LNCaP clone FGC (cell line): ENCODE results near the gene UBE2J1.

ENCODE experiments used
- DNase-seq: peaks from one replicate; pipeline ENCODE4 v3.0.0-alpha.2; 2011; ENCODE audit warnings: low read depth
- H3K4me3 ChIP-seq: 2 replicates; pipeline ENCODE4 v1.5.1; 2011; ENCODE audit warnings: mild to moderate bottlenecking, low read depth, low read length, control low read depth
- TF ChIP-seq, protein P1 (sequence below): IDR thresholded peaks from 2 replicates; pipeline ENCODE4 v1.5.1; 2012; ENCODE audit warnings: mild to moderate bottlenecking; ENCODE audit not compliant: control insufficient read depth, insufficient read depth; ENCODE audit errors: extremely low read depth

Gene UBE2J1

DNA sequence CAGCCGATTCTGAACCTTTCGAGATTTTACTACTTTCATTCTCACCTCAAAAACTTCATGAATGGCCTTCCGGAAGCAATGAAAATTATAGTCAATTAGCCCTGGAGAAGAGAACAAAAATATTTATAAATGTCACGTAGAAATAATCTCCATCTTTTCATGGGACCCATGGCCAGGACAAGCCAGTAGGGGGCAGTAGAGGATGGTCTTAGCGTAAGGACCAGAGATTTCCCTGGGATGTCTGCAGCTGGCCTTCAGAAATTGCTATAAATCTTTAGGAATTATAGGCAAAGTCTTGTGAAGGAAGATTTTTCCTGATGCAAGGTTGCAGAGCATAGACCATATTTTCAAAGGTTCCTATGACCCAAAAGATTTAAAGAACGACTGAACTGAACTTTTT is 15.6 kb upstream of the UBE2J1 start:
- TF ChIP-seq, protein P1, sequence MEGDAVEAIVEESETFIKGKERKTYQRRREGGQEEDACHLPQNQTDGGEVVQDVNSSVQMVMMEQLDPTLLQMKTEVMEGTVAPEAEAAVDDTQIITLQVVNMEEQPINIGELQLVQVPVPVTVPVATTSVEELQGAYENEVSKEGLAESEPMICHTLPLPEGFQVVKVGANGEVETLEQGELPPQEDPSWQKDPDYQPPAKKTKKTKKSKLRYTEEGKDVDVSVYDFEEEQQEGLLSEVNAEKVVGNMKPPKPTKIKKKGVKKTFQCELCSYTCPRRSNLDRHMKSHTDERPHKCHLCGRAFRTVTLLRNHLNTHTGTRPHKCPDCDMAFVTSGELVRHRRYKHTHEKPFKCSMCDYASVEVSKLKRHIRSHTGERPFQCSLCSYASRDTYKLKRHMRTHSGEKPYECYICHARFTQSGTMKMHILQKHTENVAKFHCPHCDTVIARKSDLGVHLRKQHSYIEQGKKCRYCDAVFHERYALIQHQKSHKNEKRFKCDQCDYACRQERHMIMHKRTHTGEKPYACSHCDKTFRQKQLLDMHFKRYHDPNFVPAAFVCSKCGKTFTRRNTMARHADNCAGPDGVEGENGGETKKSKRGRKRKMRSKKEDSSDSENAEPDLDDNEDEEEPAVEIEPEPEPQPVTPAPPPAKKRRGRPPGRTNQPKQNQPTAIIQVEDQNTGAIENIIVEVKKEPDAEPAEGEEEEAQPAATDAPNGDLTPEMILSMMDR: peak; percentile 59
- DNase-seq: no peak
- no peak overlapping the region for H3K4me3 ChIP-seq

DNA sequence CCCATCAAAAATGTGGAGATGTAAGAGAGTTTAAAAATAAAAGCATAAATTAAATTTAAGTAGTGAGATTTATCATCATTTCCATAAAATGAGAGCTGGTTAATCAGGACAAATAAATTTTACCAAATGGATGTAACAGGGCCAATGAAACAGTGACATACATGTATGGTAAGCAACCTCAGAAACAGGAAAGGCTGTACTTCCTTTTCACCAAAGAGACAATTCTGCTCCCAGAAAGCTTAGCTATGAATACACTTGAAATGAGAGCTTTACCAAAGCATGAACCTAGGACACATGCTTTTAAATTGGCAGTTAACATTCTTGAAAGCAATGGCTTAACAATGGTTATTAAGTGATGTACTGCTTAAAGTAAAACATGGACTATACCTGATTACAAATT is 12.1 kb upstream of the UBE2J1 start:
- TF ChIP-seq, protein P1: no peak
- DNase-seq: no peak
- no peak overlapping the region for H3K4me3 ChIP-seq

DNA sequence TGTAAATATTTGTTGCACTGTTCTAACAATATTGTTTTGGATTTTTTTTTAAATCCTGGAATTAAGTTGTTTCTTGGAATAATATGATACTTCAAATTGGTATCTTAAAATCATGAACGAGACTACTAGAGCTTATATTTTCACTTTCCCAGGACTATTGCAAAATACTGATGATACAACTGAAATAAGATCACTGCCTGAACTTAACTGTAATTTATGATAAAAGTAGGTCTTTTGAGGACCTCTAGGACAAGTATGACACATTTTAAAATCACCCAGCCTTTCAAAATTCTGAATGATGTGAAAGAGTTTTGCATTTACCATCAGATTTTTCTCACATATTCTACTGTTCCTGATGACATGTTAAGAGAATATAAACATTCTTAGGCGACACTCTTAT is 8.6 kb upstream of the UBE2J1 start:
- no peak for DNase-seq
- H3K4me3 ChIP-seq: no peak overlapping the region
- TF ChIP-seq, protein P1: no peak

DNA sequence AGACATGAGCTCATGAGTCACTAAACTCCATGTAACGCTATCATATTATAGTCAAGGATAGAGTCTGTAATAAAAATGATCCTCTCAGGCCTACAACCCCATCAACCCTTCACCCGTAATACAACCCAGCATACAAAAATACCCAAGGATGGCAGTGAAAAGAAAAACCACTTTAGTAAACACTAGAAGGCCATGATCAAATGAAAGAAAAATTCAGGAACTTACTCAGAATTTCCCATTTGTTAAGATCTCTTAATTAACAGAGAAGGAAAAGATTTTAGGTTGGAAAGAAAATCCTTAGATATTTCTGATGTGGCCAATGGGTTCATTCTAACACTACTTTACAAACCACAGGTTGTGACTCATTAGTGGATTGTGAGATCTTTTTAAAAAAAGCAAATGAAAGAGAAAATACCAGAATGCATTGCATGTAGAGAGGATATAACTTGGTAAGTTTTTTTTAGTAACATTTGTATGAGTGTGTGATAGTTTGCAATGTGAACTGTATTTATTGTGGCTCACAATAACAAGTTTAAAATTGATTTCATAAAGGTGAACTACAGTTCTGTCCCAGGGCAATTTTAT is 8.0 kb upstream of the UBE2J1 start:
- TF ChIP-seq, protein P1: no peak
- DNase-seq: no peak
- H3K4me3 ChIP-seq: no peak overlapping the region

DNA sequence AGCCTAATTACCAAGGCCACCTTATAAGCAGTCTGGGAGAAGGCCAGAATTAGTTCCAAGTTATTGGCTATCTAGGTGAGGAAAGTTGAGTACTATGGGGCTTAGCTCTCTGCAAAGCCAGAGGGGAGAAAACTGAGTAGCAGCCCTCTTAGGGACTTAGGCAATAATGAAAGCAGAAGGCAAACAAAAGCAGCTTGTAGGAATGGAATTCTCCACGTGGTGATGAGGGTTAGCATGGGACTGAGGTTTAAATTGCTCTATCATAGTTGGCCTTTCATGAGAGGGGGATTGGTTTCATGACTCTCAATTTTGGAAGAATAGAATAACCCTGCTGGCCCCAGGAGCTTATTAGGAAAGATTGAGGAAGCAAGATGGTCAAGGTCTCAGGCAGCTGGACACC is 7.0 kb upstream of the UBE2J1 start:
- TF ChIP-seq, protein P1: no peak

DNA sequence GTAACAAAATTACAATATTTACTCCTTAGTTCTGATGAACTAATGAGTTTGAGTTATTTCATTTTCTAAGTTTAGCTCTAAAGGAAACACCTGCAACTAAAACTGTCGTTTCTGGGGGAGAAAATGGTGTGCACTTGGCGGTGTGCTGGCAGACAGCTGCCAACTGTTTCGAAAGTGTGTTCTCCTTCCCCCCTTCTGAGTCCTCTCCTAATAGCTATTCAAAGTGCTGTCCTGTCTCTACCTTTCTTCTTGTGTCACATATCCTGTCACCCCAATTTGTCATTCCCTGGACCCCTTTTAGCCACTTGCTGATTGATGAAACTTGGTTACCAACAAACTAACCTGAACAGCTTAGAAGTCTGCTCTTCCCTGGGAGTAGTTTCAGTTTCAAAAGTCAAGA is 4.9 kb upstream of the UBE2J1 start:
- TF ChIP-seq, protein P1: no peak
- DNase-seq: no peak
- no peak overlapping the region for H3K4me3 ChIP-seq

More for the DNA sequence above, 7.0 kb upstream of the UBE2J1 start:
- DNase-seq: no peak
- H3K4me3 ChIP-seq: no peak overlapping the region

DNA sequence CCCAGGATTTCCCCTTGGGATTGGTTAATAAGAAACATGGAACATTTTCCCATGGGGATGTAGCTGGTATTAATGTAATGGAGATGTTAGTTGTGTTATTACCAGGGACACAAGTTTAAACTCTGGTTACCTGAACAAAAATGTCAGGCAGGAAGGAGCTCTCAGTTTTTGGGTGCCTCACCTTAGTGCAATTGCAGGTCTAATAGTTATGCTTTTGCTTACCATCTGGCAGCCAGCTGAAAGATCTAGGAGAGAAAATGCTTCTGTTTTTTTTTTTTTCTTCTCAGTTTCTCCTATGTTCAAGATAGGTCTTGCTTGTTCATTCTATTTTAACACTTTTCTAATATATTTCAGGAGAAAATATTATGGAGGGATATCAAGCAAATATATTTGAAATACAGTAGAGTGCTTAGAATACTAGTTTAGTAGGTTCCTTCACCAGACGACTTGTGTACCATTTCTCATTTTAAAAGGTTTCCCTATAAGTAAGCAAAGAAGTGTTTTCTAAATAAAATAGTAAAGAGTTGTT is 4.2 kb upstream of the UBE2J1 start:
- no peak for DNase-seq
- no peak overlapping the region for H3K4me3 ChIP-seq
- TF ChIP-seq, protein P1: no peak
